WTC11 (cell line): ENCODE measurements around the gene ZER1. TPM values are rescaled to one million over a fixed set of nuclear protein-coding genes. Genes with fewer than 3 reads are reported as not detected.

Source experiments
- ATAC-seq: fragments of 200-7000 bp; cut with Tn5 transposase; 2 replicates; pipeline ENCODE4 v1.10.0; 2021; ENCODE audit warnings: mild to moderate bottlenecking, moderate library complexity
- CTCF ChIA-PET: fragments of 300-600 bp; sonication (Branson Sonifier 250); formaldehyde crosslinking; loops from one replicate; lab custom pipeline; 2021; ENCODE audit warnings: antibody characterized with exemption; lab: Charles Lee
- POLR2A ChIA-PET: fragments of 350-600 bp; sonication (Branson Sonifier 250); formaldehyde crosslinking; loops from one replicate; lab custom pipeline; 2021; ENCODE audit warnings: antibody characterized with exemption; lab: Charles Lee
- DNase-seq: peaks from one replicate; pipeline ENCODE4 v3.0.0; 2021; ENCODE audit warnings: low spot score
- H3K27ac Mint-ChIP-seq: 2 replicates; pipeline ENCODE4 v1.8.0; 2021; ENCODE audit warnings: mixed read lengths
- H3K27me3 Mint-ChIP-seq: 2 replicates; pipeline ENCODE4 v1.8.0; 2021; ENCODE audit warnings: low read depth, mild to moderate bottlenecking, moderate library complexity, mixed read lengths
- H3K36me3 Mint-ChIP-seq: 2 replicates; pipeline ENCODE4 v1.8.0; 2021; ENCODE audit warnings: mixed read lengths
- H3K4me1 Mint-ChIP-seq: 2 replicates; pipeline ENCODE4 v1.8.0; 2022; ENCODE audit warnings: mixed read lengths
- H3K4me3 Mint-ChIP-seq: 2 replicates; pipeline ENCODE4 v1.8.0; 2021; ENCODE audit warnings: mild to moderate bottlenecking, moderate library complexity, mixed read lengths
- H3K9me3 Mint-ChIP-seq: 2 replicates; pipeline ENCODE4 v1.8.0; 2021; ENCODE audit warnings: mixed read lengths
- ATF3 ChIP-seq: sonication (generic); formaldehyde crosslinking; conservative IDR thresholded peaks from 2 replicates; pipeline ENCODE4 v1.8.1; 2022; ENCODE audit warnings: mild to moderate bottlenecking, missing genetic modification reagents
- E2F1 ChIP-seq: sonication (generic); formaldehyde crosslinking; IDR thresholded peaks from 2 replicates; pipeline ENCODE4 v1.8.0; 2022; ENCODE audit warnings: mild to moderate bottlenecking, missing genetic modification reagents
- EMX1 ChIP-seq: fragments of 250-450 bp; sonication (Bioruptor Pico); IDR thresholded peaks from 2 replicates; pipeline ENCODE4 v1.8.0; 2021; ENCODE audit warnings: mild to moderate bottlenecking
- ERG ChIP-seq: fragments of 250-450 bp; sonication (Bioruptor Pico); IDR thresholded peaks from 2 replicates; pipeline ENCODE4 v1.8.0; 2021; ENCODE audit warnings: mild to moderate bottlenecking
- ETV6 ChIP-seq: sonication (generic); formaldehyde crosslinking; IDR thresholded peaks from 2 replicates; pipeline ENCODE4 v1.8.1; 2022; ENCODE audit warnings: mild to moderate bottlenecking, missing genetic modification reagents
- FOXP4 ChIP-seq: sonication (generic); formaldehyde crosslinking; IDR thresholded peaks from 2 replicates; pipeline ENCODE4 v1.8.0; 2022; ENCODE audit warnings: mild to moderate bottlenecking, missing genetic modification reagents
- GRHL2 ChIP-seq: fragments of 250-450 bp; sonication (Bioruptor Pico); IDR thresholded peaks from 2 replicates; pipeline ENCODE4 v1.8.0; 2022; ENCODE audit warnings: mild to moderate bottlenecking, moderate library complexity; ENCODE audit not compliant: insufficient replicate concordance, severe bottlenecking
- HMGA2 ChIP-seq: fragments of 250-450 bp; sonication (Bioruptor Pico); IDR thresholded peaks from 2 replicates; pipeline ENCODE4 v1.4.0; 2021; ENCODE audit warnings: mild to moderate bottlenecking, moderate library complexity
- JUN ChIP-seq: sonication (generic); formaldehyde crosslinking; IDR thresholded peaks from 2 replicates; pipeline ENCODE4 v1.8.0; 2023; ENCODE audit warnings: mild to moderate bottlenecking, missing genetic modification reagents
- MAX ChIP-seq: sonication (generic); formaldehyde crosslinking; IDR thresholded peaks from 2 replicates; pipeline ENCODE4 v1.8.0; 2022; ENCODE audit warnings: mild to moderate bottlenecking, missing genetic modification reagents
- MLX ChIP-seq: sonication (generic); formaldehyde crosslinking; IDR thresholded peaks from 2 replicates; pipeline ENCODE4 v1.8.1; 2023; ENCODE audit warnings: mild to moderate bottlenecking, missing genetic modification reagents, moderate library complexity
- MYBL2 ChIP-seq: sonication (generic); formaldehyde crosslinking; IDR thresholded peaks from 2 replicates; pipeline ENCODE4 v1.8.1; 2023; ENCODE audit warnings: mild to moderate bottlenecking, moderate library complexity, missing genetic modification reagents
- NFATC4 ChIP-seq: fragments of 250-450 bp; sonication (Bioruptor Pico); IDR thresholded peaks from 2 replicates; pipeline ENCODE4 v1.9.0; 2021; ENCODE audit warnings: mild to moderate bottlenecking
- PRDM15 ChIP-seq: sonication (generic); formaldehyde crosslinking; IDR thresholded peaks from 2 replicates; pipeline ENCODE4 v1.8.0; 2022; ENCODE audit warnings: missing genetic modification reagents
- RORB ChIP-seq: fragments of 250-450 bp; sonication (Bioruptor Pico); IDR thresholded peaks from 2 replicates; pipeline ENCODE4 v1.9.0; 2021; ENCODE audit warnings: mild to moderate bottlenecking
- SMAD3 ChIP-seq: sonication (generic); formaldehyde crosslinking; IDR thresholded peaks from 2 replicates; pipeline ENCODE4 v1.8.0; 2022; ENCODE audit warnings: missing genetic modification reagents, mild to moderate bottlenecking, borderline replicate concordance
- SOX15 ChIP-seq: fragments of 250-450 bp; sonication (Bioruptor Pico); IDR thresholded peaks from 2 replicates; pipeline ENCODE4 v1.9.0; 2021; ENCODE audit warnings: mild to moderate bottlenecking
- TEAD4 ChIP-seq: sonication (generic); formaldehyde crosslinking; IDR thresholded peaks from 2 replicates; pipeline ENCODE4 v1.8.0; 2022; ENCODE audit warnings: mild to moderate bottlenecking, missing genetic modification reagents
- TP53 ChIP-seq: sonication (generic); formaldehyde crosslinking; IDR thresholded peaks from 2 replicates; pipeline ENCODE4 v1.8.1; 2023; ENCODE audit warnings: mild to moderate bottlenecking, missing genetic modification reagents
- ZBTB43 ChIP-seq: sonication (generic); formaldehyde crosslinking; IDR thresholded peaks from 2 replicates; pipeline ENCODE4 v1.8.1; 2023; ENCODE audit warnings: mild to moderate bottlenecking, missing genetic modification reagents
- total RNA-seq: library from RNA; stranded (reverse); gene quantifications from 3 replicates; pipeline ENCODE4 v1.2.3, GENCODE V29; 2021

The ZER1 gene
- total RNA-seq, 1 experiment from 2014 or later: 23.8 TPM

GRCh38 chr9:128787659-128788058, 15.9 kb upstream of the ZER1 start:
- peak overlapping the region; percentile 96 for H3K4me3 Mint-ChIP-seq
- CTCF ChIA-PET: interaction anchor here (0.8 to 1.7 kb wide), 5 partner anchors 17 to 57 kb away, joined by 3 to 6 read pairs (median 5); partner anchors contain the start of gene ENDOG
- POLR2A ChIA-PET: no interaction called here

More at GRCh38 chr9:128787659-128788058, 15.9 kb upstream of the ZER1 start:
- peaks cover 7% of the 10 kb centered on the region; the same call in 1 of the 2 replicates for H3K4me1 Mint-ChIP-seq
- TF ChIP-seq ETV6 (CRISPR knock-in tag) (no peak), TP53 (CRISPR knock-in tag) (no peak), MAX (CRISPR knock-in tag) (no peak), SMAD3 (CRISPR knock-in tag) (no peak), MYBL2 (CRISPR knock-in tag) (no peak), PRDM15 (CRISPR knock-in tag) (no peak), RORB (CRISPR knock-in tag) (no peak), NFATC4 (CRISPR knock-in tag) (no peak), TEAD4 (CRISPR knock-in tag) (no peak), HMGA2 (no peak), MLX (CRISPR knock-in tag) (no peak), FOXP4 (CRISPR knock-in tag) (no peak), ATF3 (CRISPR knock-in tag) (no peak), JUN (CRISPR knock-in tag) (no peak), EMX1 (CRISPR knock-in tag) (no peak), SOX15 (CRISPR knock-in tag) (no peak), ERG (CRISPR knock-in tag) (no peak), E2F1 (no peak), GRHL2 (CRISPR knock-in tag) (no peak), ZBTB43 (CRISPR knock-in tag) (no peak)
- TF ChIP-seq, all 79 proteins: peak for 0
- 0 out of 2 replicates have a peak, but pooled peaks cover 3% of the 10 kb centered on the region for H3K9me3 Mint-ChIP-seq
- peak overlapping the region; percentile 95 for H3K27ac Mint-ChIP-seq
- no peaks in the 10 kb centered on the region for H3K27me3 Mint-ChIP-seq
- no peak for ATAC-seq
- peaks cover 2% of the 10 kb centered on the region; the same call in 1 of the 2 replicates for H3K36me3 Mint-ChIP-seq
- DNase-seq: no peak
